RWPE2 (cell line): ENCODE data around the gene FBXO33.

Experiments
- ATAC-seq: fragments of 200-7000 bp; cut with Tn5 transposase; 3 replicates; pipeline ENCODE4 v1.9.1; 2021; ENCODE audit warnings: low read depth
- DNase-seq: peaks from one replicate; pipeline ENCODE4 v3.0.0-alpha.2; 2020; ENCODE audit warnings: low spot score
- H3K27ac ChIP-seq: fragments of 450-650 bp; 2 replicates; pipeline ENCODE4 v1.5.1; 2017; ENCODE audit warnings: mild to moderate bottlenecking; ENCODE audit not compliant: poor library complexity, severe bottlenecking
- H3K27me3 ChIP-seq: fragments of 250-450 bp; sonication (Bioruptor Pico); 2 replicates; pipeline ENCODE4 v1.5.1; 2021; ENCODE audit warnings: mild to moderate bottlenecking, moderate library complexity; ENCODE audit not compliant: insufficient read depth, poor library complexity, severe bottlenecking
- H3K36me3 ChIP-seq: fragments of 250-450 bp; sonication (Bioruptor Pico); 2 replicates; pipeline ENCODE4 v1.5.1; 2020; ENCODE audit warnings: low read depth, mild to moderate bottlenecking, moderate library complexity
- H3K4me1 ChIP-seq: fragments of 250-450 bp; sonication (Bioruptor Pico); 2 replicates; pipeline ENCODE4 v1.5.1; 2021; ENCODE audit warnings: mild to moderate bottlenecking, moderate library complexity; ENCODE audit not compliant: insufficient read depth, poor library complexity, severe bottlenecking
- H3K4me3 ChIP-seq: fragments of 250-450 bp; sonication (Bioruptor Pico); 2 replicates; pipeline ENCODE4 v1.5.1; 2021; ENCODE audit warnings: mild to moderate bottlenecking, moderate library complexity; ENCODE audit not compliant: severe bottlenecking
- H3K9me3 ChIP-seq: fragments of 250-450 bp; sonication (Bioruptor Pico); 2 replicates; pipeline ENCODE4 v1.5.1; 2021; ENCODE audit warnings: mild to moderate bottlenecking, moderate library complexity; ENCODE audit not compliant: severe bottlenecking
- TF ChIP-seq, protein P1 (sequence below): fragments of 450-650 bp; IDR thresholded peaks from one replicate; pipeline ENCODE4 v1.5.1; 2017; ENCODE audit warnings: mild to moderate bottlenecking, moderate library complexity; ENCODE audit not compliant: poor library complexity, severe bottlenecking

The FBXO33 gene

DNA sequence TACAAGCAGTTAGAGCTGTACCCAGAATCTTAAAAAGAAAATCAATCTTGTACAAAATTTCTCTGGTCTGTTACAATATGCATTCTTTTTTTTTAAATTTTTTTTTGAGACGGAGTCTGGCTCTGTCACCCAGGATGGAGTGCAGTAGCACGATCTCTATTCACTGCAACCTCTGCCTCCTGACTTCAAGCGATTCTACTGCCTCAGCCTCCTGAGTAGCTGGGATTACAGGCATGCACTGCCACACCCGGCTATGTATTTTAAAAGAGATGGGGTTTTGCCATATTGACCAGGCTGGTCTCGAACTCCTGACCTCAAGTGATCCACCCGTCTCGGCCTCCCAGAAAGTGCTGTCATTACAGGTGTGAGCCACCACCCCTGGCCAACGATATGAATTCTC is 4.1 kb downstream of the FBXO33 start:
- Histone ChIP-seq H3K27ac (no peak overlapping the region), H3K4me3 (no peak overlapping the region), H3K36me3 (no peaks in the 10 kb centered on the region), H3K4me1 (peaks cover 17% of the 10 kb centered on the region), H3K9me3 (no peaks in the 10 kb centered on the region), H3K27me3 (no peaks in the 10 kb centered on the region)
- DNase-seq: no peak
- ATAC-seq: no peak
- TF ChIP-seq, protein P1, sequence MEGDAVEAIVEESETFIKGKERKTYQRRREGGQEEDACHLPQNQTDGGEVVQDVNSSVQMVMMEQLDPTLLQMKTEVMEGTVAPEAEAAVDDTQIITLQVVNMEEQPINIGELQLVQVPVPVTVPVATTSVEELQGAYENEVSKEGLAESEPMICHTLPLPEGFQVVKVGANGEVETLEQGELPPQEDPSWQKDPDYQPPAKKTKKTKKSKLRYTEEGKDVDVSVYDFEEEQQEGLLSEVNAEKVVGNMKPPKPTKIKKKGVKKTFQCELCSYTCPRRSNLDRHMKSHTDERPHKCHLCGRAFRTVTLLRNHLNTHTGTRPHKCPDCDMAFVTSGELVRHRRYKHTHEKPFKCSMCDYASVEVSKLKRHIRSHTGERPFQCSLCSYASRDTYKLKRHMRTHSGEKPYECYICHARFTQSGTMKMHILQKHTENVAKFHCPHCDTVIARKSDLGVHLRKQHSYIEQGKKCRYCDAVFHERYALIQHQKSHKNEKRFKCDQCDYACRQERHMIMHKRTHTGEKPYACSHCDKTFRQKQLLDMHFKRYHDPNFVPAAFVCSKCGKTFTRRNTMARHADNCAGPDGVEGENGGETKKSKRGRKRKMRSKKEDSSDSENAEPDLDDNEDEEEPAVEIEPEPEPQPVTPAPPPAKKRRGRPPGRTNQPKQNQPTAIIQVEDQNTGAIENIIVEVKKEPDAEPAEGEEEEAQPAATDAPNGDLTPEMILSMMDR: no peak

DNA sequence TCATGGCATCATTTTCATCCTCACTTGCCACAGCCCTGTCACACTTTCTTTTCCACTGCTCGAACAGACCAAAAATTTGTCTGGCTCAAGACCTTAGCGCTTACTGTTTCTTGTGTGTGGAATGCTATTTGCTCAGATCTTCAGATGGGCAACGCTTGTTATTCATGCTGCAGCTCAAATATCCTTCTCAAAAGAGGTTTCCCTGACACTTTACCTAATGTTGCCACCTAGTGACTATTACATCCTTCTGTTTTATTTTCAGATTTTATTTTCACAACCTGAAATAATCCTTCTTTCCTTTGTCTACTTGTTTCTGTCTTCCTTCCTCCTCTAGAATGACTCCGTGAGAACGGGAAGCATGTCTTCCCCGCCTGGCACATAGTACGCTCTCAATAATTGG is 5.6 kb downstream of the FBXO33 start:
- H3K4me3 ChIP-seq: no peak overlapping the region
- H3K4me1 ChIP-seq: peaks cover 17% of the 10 kb centered on the region
- no peaks in the 10 kb centered on the region for H3K27me3 ChIP-seq
- TF ChIP-seq, protein P1: peak; percentile 72
- no peaks in the 10 kb centered on the region for H3K9me3 ChIP-seq
- DNase-seq (no peak), ATAC-seq (0 out of 3 replicates have a peak, but pooled peaks have one; percentile 14)
- H3K36me3 ChIP-seq: no peaks in the 10 kb centered on the region
- H3K27ac ChIP-seq: no peak overlapping the region

DNA sequence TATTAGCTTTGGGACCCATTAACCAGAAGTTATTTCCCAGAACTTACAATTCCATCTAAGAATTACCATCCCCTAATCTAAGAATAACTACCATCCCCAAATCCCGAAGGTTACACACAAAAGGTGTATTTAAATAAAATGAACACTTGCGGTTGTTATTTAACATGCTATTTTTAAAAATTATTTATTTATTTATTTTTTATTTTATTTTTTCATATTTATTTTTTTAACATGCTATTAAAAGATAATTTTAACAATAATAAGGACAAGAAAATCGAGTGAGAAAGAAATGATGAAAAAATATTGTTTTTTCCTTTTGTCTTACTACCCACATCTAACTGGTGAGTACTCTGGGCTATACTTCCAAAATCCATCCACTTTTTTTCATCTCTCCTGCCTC is 6.3 kb downstream of the FBXO33 start:
- ATAC-seq (no peak), DNase-seq (no peak)
- H3K9me3 ChIP-seq: no peaks in the 10 kb centered on the region
- TF ChIP-seq, protein P1: no peak
- no peaks in the 10 kb centered on the region for H3K36me3 ChIP-seq
- H3K27me3 ChIP-seq: no peaks in the 10 kb centered on the region
- H3K27ac ChIP-seq: no peak overlapping the region
- no peak overlapping the region for H3K4me3 ChIP-seq
- H3K4me1 ChIP-seq: peaks cover 17% of the 10 kb centered on the region

DNA sequence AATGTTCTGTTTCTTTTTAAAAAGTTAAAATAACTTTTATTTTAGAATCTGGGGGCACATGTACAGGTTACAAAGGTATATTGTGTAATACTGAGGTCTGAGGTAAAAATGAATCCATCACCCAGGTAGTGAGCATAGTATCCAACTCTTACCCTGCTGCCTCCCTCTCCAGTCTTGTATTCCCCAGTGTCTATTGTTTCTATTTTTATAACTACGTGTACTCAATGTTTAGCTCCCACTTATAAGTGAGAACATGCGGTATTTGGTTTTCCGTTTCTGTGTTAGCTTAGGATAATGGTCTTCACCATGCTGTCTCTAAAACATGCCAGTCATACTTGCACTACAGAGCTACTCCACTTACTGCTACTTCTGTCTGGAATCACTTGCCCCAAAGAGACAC is 8.4 kb downstream of the FBXO33 start:
- TF ChIP-seq, protein P1: no peak
- Histone ChIP-seq H3K36me3 (no peaks in the 10 kb centered on the region), H3K4me3 (no peak overlapping the region), H3K27ac (no peak overlapping the region), H3K4me1 (peaks cover 2% of the 10 kb centered on the region), H3K9me3 (no peaks in the 10 kb centered on the region), H3K27me3 (no peaks in the 10 kb centered on the region)
- ATAC-seq (no peak), DNase-seq (no peak)

DNA sequence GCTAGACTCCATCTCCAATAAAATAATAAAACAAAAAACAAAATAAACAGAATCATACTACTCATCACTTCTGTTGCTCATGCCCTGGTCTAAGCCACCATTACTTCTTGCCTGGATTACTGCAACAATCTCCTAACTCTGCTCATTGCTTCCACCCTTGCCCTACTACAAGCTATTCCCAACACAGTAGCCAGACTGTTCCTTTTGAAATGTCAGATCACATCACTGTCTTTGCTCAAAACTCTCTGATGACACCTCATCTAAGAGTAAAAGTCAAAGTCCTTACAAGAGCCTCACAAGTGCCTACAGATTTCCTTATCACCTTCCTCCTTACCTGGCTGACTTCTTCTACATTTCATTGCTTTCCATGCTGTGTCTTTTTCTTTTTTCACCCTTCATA is 10.0 kb downstream of the FBXO33 start:
- ATAC-seq: no peak
- Histone ChIP-seq H3K36me3 (no peaks in the 10 kb centered on the region), H3K27ac (no peak overlapping the region), H3K4me1 (peaks cover 2% of the 10 kb centered on the region), H3K4me3 (no peak overlapping the region), H3K27me3 (no peaks in the 10 kb centered on the region), H3K9me3 (no peaks in the 10 kb centered on the region)
- no peak for DNase-seq
- TF ChIP-seq, protein P1: no peak
